Measurements from ENCODE around the gene NDST4. TPM values are rescaled to one million over a fixed set of nuclear protein-coding genes. Genes with fewer than 3 reads are reported as not detected.

The NDST4 gene
- total and polyA plus RNA-seq, 2 donors from 2014 or later, result not detected

DNA sequence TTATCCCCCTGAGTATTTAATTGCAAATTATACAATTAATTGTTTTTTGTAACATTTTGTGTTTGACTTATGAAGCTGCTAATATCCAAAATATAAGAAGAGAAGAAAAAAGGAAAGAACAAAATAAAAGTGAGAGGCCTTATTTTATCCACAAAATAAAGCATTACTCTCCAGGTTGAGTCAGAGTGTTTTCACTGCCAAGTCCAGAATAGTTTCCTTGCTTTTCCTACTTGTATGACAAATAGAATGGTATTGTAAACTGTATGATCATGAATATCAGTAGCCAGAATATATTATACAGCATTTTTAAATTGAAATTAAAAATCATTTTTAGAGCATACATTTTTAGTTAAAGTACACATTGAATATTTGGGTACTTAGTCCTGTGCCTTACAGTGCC lies 237.8 kb downstream of the NDST4 start:
- Histone ChIP-seq H3K9ac (ENCODE audit: low read length in 3 of 3) (no peak overlapping the region), H3K4me1 (ENCODE audit: control insufficient read depth in 2 of 3, insufficient read depth in 2 of 3, low read depth in 1 of 3, low read length in 3 of 3) (no peaks in the 10 kb centered on the region), H3K4me3 (ENCODE audit: low read length in 3 of 3) (no peak overlapping the region), H3K9me3 (ENCODE audit: control insufficient read depth in 2 of 3, insufficient read depth in 1 of 3, low read length in 3 of 3) (no peaks in the 10 kb centered on the region), H3K27ac (ENCODE audit: low read depth in 2 of 2, low read length in 2 of 2) (no peak overlapping the region), H3K27me3 (ENCODE audit: control insufficient read depth, insufficient read depth, low read length) (no peaks in the 10 kb centered on the region), H3K36me3 (ENCODE audit: control insufficient read depth in 2 of 3, insufficient read depth in 3 of 3, low read length in 3 of 3) (no peaks in the 10 kb centered on the region)
- intact Hi-C loops (cut with DNase I), result no loop called here
- no peak for DNase-seq
- TF ChIP-seq, protein P1, sequence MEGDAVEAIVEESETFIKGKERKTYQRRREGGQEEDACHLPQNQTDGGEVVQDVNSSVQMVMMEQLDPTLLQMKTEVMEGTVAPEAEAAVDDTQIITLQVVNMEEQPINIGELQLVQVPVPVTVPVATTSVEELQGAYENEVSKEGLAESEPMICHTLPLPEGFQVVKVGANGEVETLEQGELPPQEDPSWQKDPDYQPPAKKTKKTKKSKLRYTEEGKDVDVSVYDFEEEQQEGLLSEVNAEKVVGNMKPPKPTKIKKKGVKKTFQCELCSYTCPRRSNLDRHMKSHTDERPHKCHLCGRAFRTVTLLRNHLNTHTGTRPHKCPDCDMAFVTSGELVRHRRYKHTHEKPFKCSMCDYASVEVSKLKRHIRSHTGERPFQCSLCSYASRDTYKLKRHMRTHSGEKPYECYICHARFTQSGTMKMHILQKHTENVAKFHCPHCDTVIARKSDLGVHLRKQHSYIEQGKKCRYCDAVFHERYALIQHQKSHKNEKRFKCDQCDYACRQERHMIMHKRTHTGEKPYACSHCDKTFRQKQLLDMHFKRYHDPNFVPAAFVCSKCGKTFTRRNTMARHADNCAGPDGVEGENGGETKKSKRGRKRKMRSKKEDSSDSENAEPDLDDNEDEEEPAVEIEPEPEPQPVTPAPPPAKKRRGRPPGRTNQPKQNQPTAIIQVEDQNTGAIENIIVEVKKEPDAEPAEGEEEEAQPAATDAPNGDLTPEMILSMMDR (IDR thresholded peaks at IDR 0.05; ENCODE audit: borderline replicate concordance, extremely low read depth, insufficient read depth), result no peak
- FAIRE-seq, result no peak

DNA sequence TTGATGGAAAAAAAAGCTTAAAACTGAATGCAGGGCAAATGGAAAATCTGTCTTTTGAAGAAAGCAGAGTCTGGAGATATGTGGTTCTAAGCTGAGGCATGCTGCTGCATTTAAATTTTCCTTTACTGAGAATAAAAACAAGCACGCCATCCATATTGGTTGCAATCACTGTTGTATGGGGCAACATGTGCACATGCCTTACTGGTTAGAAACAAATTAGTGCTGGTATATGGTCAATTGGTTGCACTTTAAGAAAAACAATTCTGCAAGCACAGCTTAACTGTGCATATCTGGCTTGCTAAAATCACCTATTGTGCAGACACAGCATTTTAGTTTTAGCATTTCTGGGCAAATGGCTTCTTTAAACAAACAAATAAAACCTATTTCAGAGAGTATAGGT lies 239.1 kb downstream of the NDST4 start:
- no peak overlapping the region for H3K9ac ChIP-seq (ENCODE audit: low read length in 3 of 3)
- no peaks in the 10 kb centered on the region for H3K27me3 ChIP-seq (ENCODE audit: control insufficient read depth, insufficient read depth, low read length)
- TF ChIP-seq, protein P1 (IDR thresholded peaks at IDR 0.05; ENCODE audit: borderline replicate concordance, extremely low read depth, insufficient read depth), result no peak
- intact Hi-C loops (cut with DNase I), result no loop called here
- no peak overlapping the region for H3K4me3 ChIP-seq (ENCODE audit: low read length in 3 of 3)
- H3K36me3 ChIP-seq (ENCODE audit: control insufficient read depth in 2 of 3, insufficient read depth in 3 of 3, low read length in 3 of 3), result no peaks in the 10 kb centered on the region
- no peaks in the 10 kb centered on the region for H3K4me1 ChIP-seq (ENCODE audit: control insufficient read depth in 2 of 3, insufficient read depth in 2 of 3, low read depth in 1 of 3, low read length in 3 of 3)
- FAIRE-seq, result no peak
- H3K9me3 ChIP-seq (ENCODE audit: control insufficient read depth in 2 of 3, insufficient read depth in 1 of 3, low read length in 3 of 3), result no peaks in the 10 kb centered on the region
- no peak overlapping the region for H3K27ac ChIP-seq (ENCODE audit: low read depth in 2 of 2, low read length in 2 of 2)
- peak in 1 of 5 donors; percentile 2 for DNase-seq

DNA sequence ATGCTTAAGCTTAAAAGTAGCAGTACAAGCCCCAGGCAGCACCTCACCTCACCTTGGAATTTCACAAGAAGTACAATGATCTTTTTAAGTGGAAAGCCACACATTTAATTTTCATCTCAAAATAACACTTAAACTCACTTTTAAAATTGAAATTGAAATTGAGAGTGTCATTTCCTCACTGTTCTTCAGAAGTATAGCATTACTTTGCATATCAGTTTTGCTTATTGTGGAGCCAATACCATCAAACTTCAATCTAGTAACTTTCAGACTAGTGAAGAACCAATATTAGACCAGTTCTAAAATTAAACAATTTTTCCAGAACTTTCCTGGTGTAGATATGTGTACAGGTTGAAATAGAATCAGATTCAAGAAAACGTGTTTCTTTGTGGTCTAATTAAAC lies 242.4 kb downstream of the NDST4 start:
- intact Hi-C loops (cut with DNase I), result no loop called here
- Histone ChIP-seq H3K36me3 (ENCODE audit: control insufficient read depth in 2 of 3, insufficient read depth in 3 of 3, low read length in 3 of 3) (no peaks in the 10 kb centered on the region), H3K4me3 (ENCODE audit: low read length in 3 of 3) (no peak overlapping the region), H3K27ac (ENCODE audit: low read depth in 2 of 2, low read length in 2 of 2) (no peak overlapping the region), H3K9me3 (ENCODE audit: control insufficient read depth in 2 of 3, insufficient read depth in 1 of 3, low read length in 3 of 3) (no peaks in the 10 kb centered on the region), H3K9ac (ENCODE audit: low read length in 3 of 3) (no peak overlapping the region), H3K27me3 (ENCODE audit: control insufficient read depth, insufficient read depth, low read length) (no peaks in the 10 kb centered on the region), H3K4me1 (ENCODE audit: control insufficient read depth in 2 of 3, insufficient read depth in 2 of 3, low read depth in 1 of 3, low read length in 3 of 3) (no peaks in the 10 kb centered on the region)
- FAIRE-seq (no peak), DNase-seq (no peak)
- TF ChIP-seq, protein P1 (IDR thresholded peaks at IDR 0.05; ENCODE audit: borderline replicate concordance, extremely low read depth, insufficient read depth), result no peak

Data from kidney (tissue), 14 donors.